Measurements from ENCODE around the gene YY1. TPM values are rescaled to one million over a fixed set of nuclear protein-coding genes. Genes with fewer than 3 reads are reported as not detected.

YY1 gene
- total and polyA plus RNA-seq, 9 of the 15 experiments (the other 6 are each of a cell fraction or from before 2014, with no cell fraction given), result 20.8 to 74.2 (median 46.7) TPM

- in situ Hi-C loops (cut with MboI), result no loop called here
- no peak for FAIRE-seq
- CTCF ChIA-PET (ENCODE audit: low intra/inter-chr PET ratio), result no interaction called here
These were observed 93.2 kb downstream of the YY1 start for GRCh38 chr14:100332071-100332639.

More at GRCh38 chr14:100332071-100332639, 93.2 kb downstream of the YY1 start:
- Histone ChIP-seq H3K27me3 (ENCODE audit: control insufficient read depth in 2 of 2, insufficient read depth in 2 of 2, low read length in 2 of 2) (no peaks in the 10 kb centered on the region), H3K79me2 (ENCODE audit: control insufficient read depth, insufficient read depth, low read length) (no peaks in the 10 kb centered on the region), H3K9ac (ENCODE audit: insufficient read depth in 1 of 2, low read depth in 2 of 2, low read length in 2 of 2) (peak overlapping the region in 1 of 2 experiments; percentile 64; a peak in 2 of 4 replicates), H3K4me3 (no peak overlapping the region), H3K36me3 (ENCODE audit: control insufficient read depth, insufficient read depth, low read length) (peaks cover 31% of the 10 kb centered on the region; the same call in 2 of the 3 replicates), H4K20me1 (replicated peaks; ENCODE audit: control insufficient read depth, insufficient read depth, low read length) (peaks cover 9% of the 10 kb centered on the region; the same call in 1 of the 2 replicates), H3K4me1 (replicated peaks in 1 of 2; ENCODE audit: control insufficient read depth in 2 of 2, insufficient read depth in 2 of 2, low read length in 2 of 2) (peaks cover 0 to 28% of the 10 kb centered on the region in 2 experiments; a peak in 2 of 5 replicates), H2AFZ (ENCODE audit: low read depth, low read length) (no peak overlapping the region), H3K9me3 (replicated peaks; ENCODE audit: control insufficient read depth, insufficient read depth, low read depth, low read length) (no peaks in the 10 kb centered on the region), H3K4me2 (ENCODE audit: insufficient read depth, low read length) (no peak overlapping the region), H3K9me1 (ENCODE audit: control insufficient read depth, insufficient read depth, low read length) (no peaks in the 10 kb centered on the region), H3K27ac (ENCODE audit: extremely low read depth, low read depth, low read length) (no peak overlapping the region)
- no TSS peak for BruUV-seq (replicated peaks)
- intact Hi-C loops (cut with micrococcal nuclease), result no loop called here
- ATAC-seq (peak; percentile 10), DNase-seq (ENCODE audit: extremely low read depth in 1 of 4, low spot score in 3 of 4) (no peak)
- 52% methylated on average over 8 of the region's 11 CpGs for WGBS (ENCODE audit: insufficient coverage, low coverage, missing lambda C conversion rate)
- POLR2A ChIA-PET, result interaction anchor here (0.6 to 5.7 kb wide), 6 partner anchors 9 to 314 kb away, joined by 3 to 29 read pairs (median 4); partner anchors contain the start of gene SLC25A47
- TF ChIP-seq RBM22 (IDR thresholded peaks at IDR 0.05; ENCODE audit: low read depth, low read length, poor library complexity, severe bottlenecking) (peak; percentile 42), POLR2G (IDR thresholded peaks at IDR 0.05; ENCODE audit: low read depth, low read length) (peak; percentile 81), HMGXB4 (CRISPR knock-in tag; IDR thresholded peaks at IDR 0.05) (no peak), ETV5 (CRISPR knock-in tag; IDR thresholded peaks at IDR 0.05; ENCODE audit: low read depth) (no peak), FOS (IDR thresholded peaks at IDR 0.05; ENCODE audit: extremely low read depth, insufficient read length) (no peak), PPARD (CRISPR knock-in tag; IDR thresholded peaks at IDR 0.05) (no peak), DEAF1 (CRISPR knock-in tag; IDR thresholded peaks at IDR 0.05) (no peak), RBBP5 (IDR thresholded peaks at IDR 0.05; ENCODE audit: borderline replicate concordance, insufficient read depth, low read length, poor library complexity, severe bottlenecking) (no peak), CBX5 (IDR thresholded peaks at IDR 0.05; ENCODE audit: borderline replicate concordance, low read depth) (no peak), SMARCC2 (IDR thresholded peaks at IDR 0.05; ENCODE audit: low read depth) (no peak), SAP30 (IDR thresholded peaks at IDR 0.05; ENCODE audit: borderline replicate concordance, insufficient read depth, low read depth, low read length, poor library complexity, severe bottlenecking) (no peak), IFI16 (CRISPR knock-in tag; IDR thresholded peaks at IDR 0.05) (no peak), ZNF41 (CRISPR knock-in tag; conservative IDR thresholded peaks at IDR 0.05) (no peak)
